ENCODE measurements around the gene TBATA. TPM values are rescaled to one million over a fixed set of nuclear protein-coding genes. Genes with fewer than 3 reads are reported as not detected.

The TBATA gene
- total and polyA plus RNA-seq, 11 donors, result not detected

- H3K27ac ChIP-seq, result no peak overlapping the region
- no peaks in the 10 kb centered on the region for H3K9me3 ChIP-seq
- H3K4me1 ChIP-seq, result peaks cover 0 to 12% (median 0%) of the 10 kb centered on the region in 12 donors
- intact Hi-C loops (cut with DNase I), result no loop called here
- peak in 2 of 5 donors; percentile 11 to 44 for DNase-seq
- no peaks in the 10 kb centered on the region for H3K27me3 ChIP-seq
- WGBS, 4 donors, result 75 to 88% (median 81%) methylated on average over 13 to 14 of the region's 14 CpGs
- no peak for ATAC-seq
- H3K4me3 ChIP-seq, result no peak overlapping the region
- H3K36me3 ChIP-seq, result no peaks in the 10 kb centered on the region
- TF ChIP-seq CTCF (IDR thresholded peaks at IDR 0.05) (no peak), POLR2A (IDR thresholded peaks at IDR 0.05) (no peak)
Measured at GRCh38 chr10:70774810-70775678, 10.1 kb downstream of the TBATA start.

GRCh38 chr10:70773965-70774809 lies 11.0 kb downstream of the TBATA start:
- H3K4me3 ChIP-seq, result no peak overlapping the region
- TF ChIP-seq POLR2A (IDR thresholded peaks at IDR 0.05) (no peak), CTCF (IDR thresholded peaks at IDR 0.05) (no peak)
- DNase-seq (peak in 2 of 5 donors; percentile 12 to 27), ATAC-seq (no peak)
- no peaks in the 10 kb centered on the region for H3K9me3 ChIP-seq
- no peak overlapping the region for H3K27ac ChIP-seq
- no peaks in the 10 kb centered on the region for H3K36me3 ChIP-seq
- H3K4me1 ChIP-seq, result peaks cover 0 to 8% (median 0%) of the 10 kb centered on the region in 12 donors
- H3K27me3 ChIP-seq, result no peaks in the 10 kb centered on the region
- 87 to 90% (median 88%) methylated on average over 12 to 14 of the region's 14 CpGs for WGBS, 4 donors
- intact Hi-C loops (cut with DNase I), result no loop called here

DNA sequence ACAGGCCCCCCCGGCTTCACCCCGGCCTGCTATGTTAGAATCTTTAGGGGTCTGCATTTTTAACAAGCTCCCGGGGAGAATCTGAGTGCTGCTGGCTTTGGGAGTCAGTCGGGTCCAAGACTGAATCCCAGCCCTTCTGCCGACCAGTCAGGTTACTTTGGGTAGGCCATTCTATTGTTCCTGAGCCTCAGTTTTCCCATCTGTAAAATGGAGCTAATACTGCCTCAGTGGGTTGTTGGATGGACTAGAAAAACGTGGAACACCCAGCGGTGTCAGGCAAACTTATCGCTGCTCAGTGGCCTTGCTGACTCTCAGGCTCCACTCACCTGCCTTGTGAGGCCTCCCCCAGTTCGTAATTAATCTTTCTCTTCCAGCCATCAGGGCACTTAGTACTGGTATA lies 11.7 kb downstream of the TBATA start:
- TF ChIP-seq POLR2A (IDR thresholded peaks at IDR 0.05) (no peak), CTCF (IDR thresholded peaks at IDR 0.05) (no peak)
- 78 to 93% (median 87%) methylated on average over 8 to 9 of the region's 9 CpGs for WGBS, 4 donors
- Histone ChIP-seq H3K9me3 (no peaks in the 10 kb centered on the region), H3K4me1 (peaks cover 0 to under 1% (median 0%) of the 10 kb centered on the region in 12 donors), H3K27ac (no peak overlapping the region), H3K36me3 (no peaks in the 10 kb centered on the region), H3K27me3 (no peaks in the 10 kb centered on the region), H3K4me3 (no peak overlapping the region)
- ATAC-seq (no peak), DNase-seq (no peak)
- intact Hi-C loops (cut with DNase I), result no loop called here

DNA sequence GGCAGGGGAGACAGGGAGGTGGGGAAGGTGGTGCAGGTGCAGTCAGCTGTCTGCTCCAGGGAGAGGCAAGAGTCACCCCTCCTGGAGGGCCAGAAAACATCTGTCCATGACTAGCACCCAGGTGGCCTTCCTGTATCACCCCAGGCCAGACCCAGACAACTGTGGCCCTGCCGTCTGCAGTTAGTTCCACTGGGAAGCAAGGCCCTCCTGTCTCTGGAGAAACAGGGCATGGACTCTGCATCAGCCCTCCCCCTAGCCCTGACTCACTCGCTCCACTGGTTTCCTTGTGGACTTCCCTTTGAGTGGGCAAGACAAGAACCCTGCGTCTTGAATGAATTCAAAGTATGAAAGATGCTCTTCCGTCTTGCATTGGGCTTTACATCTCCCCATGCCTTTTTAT lies 12.6 kb downstream of the TBATA start:
- H3K4me1 ChIP-seq, result no peaks in the 10 kb centered on the region
- H3K4me3 ChIP-seq, result no peak overlapping the region
- H3K36me3 ChIP-seq, result no peaks in the 10 kb centered on the region
- H3K27ac ChIP-seq, result no peak overlapping the region
- ATAC-seq (no peak), DNase-seq (peak in 2 of 5 donors; percentile 6 to 45)
- TF ChIP-seq POLR2A (IDR thresholded peaks at IDR 0.05) (no peak), CTCF (IDR thresholded peaks at IDR 0.05) (no peak)
- intact Hi-C loops (cut with DNase I), result no loop called here
- 79 to 94% (median 89%) methylated on average over 4 of the region's 4 CpGs for WGBS, 4 donors
- no peaks in the 10 kb centered on the region for H3K9me3 ChIP-seq
- H3K27me3 ChIP-seq, result no peaks in the 10 kb centered on the region

Data from heart left ventricle (tissue), 16 donors.